HG02678 (cell line): ENCODE results near the gene NCAPG.

ENCODE experiments used
- ATAC-seq: cut with Tn5 transposase; IDR thresholded peaks from one replicate; pipeline ENCODE4 v1.9.1; 2021; ENCODE audit warnings: mild to moderate bottlenecking, moderate library complexity; ENCODE audit not compliant: unreplicated experiment

Gene NCAPG

DNA sequence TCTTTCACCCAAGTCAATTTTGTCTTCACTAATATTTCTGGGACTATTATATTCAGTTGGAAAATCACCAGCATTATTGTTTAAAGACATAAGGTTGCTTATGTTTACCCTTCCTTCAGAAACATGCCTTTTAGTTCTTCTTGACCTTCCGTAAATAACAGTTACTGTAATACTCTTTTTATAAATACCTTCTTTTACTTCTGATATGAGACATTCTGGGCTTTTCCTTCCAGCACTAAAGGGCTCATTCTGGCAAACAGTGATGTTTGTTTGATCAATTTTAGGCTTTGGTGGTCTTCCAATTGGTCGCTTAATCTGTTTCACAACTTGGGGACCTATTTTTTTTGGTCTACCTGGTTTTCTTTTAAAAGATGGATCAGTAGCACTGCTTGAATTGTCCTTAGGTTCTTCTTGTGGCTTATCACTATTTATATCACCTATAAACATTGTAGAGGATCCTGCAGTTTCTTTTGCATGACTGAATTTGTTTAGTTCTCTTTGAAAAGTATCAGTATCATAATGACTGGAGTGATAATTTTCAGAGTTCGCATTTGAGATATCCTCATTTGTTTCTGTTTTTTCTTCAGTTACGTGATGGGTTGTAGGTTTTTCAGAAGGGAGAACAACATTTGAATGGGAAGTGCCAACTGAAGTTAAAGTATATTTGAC, 64.8 kb downstream of the NCAPG start:
- ATAC-seq: peak; percentile 94

GRCh38 chr4:17876943-17877342, 66.2 kb downstream of the NCAPG start:
- no peak for ATAC-seq

DNA sequence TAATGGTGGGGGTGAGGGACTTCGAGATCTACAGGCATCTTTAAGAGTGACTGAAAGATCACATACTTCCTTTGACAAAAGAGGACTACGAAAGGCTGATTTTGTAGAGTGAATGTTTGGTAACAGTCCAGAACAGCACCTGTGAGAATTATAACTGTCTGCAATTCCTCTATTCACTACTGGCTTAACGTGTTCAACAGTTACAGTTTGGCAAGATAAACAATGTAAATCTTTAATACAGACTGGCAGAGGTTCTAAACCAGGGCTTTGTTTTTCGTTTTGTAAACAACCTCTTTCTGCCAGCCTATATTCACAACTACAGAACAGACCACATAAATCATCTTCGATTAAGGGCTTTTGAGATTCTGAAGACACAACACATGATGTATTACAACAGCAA, 66.9 kb downstream of the NCAPG start:
- no peak for ATAC-seq

DNA sequence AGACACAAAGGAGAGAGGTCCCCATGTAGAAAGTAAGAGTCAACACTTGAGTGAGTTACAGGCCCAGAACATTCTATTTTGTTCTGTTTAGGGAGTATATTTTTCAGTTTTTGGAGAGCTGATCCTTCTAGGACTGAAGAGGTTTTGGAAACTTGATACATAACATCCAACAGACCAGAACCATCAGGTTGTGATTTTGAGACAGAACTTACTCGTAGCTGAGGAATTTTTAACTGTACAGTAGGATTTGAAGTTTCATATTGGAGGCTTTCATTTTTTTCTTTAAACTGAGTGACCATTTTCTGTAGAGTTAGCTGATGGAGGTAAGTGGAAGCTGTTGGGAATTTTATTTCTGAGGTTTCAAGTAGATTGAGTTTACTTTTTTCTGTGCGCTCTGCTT, 73.3 kb downstream of the NCAPG start:
- ATAC-seq: no peak

DNA sequence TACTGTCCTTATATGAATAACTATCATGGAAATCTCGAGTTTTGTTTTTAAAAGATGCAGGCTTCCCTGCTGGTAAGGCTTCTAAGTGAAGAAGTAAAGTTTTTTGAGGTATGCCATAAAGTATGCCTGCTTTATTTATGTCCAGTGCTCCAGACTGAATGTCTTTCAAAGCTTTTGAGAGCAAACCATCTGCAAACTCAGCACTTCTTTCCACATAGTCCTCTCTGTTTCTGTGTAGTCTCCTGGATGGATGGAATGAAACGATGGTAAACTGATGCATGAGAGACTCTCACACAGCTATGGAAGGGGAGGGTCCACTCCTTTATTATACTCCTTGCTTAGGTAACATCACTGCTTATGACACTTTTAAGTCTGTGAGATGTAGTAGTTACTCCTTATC, 73.7 kb downstream of the NCAPG start:
- ATAC-seq: no peak

DNA sequence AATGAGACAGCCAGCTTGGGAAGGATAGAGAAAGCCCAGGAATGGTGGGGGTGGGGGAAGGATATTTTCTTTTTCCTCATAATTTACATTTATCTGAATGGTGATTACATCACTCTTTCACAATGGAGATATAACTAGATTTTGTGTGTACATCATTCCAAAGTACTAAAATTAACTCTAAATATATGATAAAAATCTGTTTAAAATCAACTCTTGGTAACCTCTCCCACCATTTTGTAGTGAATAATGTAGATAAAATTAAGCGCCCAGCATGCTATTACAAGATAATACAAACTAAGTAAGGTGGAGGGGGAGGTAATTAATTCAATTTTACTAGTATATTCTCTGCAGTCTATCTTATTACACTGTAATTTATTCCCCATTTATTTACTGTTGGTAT, 78.9 kb downstream of the NCAPG start:
- ATAC-seq: no peak

DNA sequence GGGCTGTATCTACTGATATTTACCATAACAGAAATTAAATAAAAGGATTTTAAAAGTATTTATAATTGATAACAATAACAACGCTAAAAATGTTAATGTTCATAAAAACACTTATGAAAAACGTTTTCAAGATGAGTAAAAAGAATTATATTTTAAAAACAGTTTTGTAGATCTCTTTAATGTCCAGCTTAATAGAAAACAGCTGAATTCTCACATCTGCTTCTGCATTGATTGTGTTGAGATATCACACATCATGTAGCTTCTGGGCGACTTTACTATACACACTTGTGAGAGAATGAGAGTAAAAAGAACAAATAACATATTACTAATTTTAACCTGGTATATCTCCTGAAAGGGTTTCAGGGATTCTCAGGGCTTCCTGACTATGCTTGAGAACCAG, 83.6 kb downstream of the NCAPG start:
- no peak for ATAC-seq
